Measurements from ENCODE around the gene CAMK1D.

DNA sequence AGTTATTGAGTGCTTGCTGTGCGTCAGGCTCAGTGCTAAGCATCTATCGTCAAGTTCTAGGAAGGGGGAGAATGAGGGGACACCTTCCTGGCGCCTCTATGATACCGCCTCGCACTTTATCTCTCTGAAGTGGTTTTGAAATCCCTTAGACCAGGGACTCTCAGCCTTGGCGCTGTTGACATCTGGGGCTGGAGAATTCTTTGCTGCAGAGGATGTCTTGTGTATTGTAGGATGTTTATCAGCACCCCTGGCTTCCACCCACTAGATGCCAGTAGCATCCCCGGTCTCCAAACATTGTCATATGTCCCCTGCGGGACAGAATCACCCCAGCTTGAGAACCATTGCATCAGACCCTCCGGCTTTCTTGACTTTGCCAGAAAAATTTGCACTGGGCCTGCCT is 366.7 kb downstream of the CAMK1D start:
- TF ChIP-seq, protein P1, sequence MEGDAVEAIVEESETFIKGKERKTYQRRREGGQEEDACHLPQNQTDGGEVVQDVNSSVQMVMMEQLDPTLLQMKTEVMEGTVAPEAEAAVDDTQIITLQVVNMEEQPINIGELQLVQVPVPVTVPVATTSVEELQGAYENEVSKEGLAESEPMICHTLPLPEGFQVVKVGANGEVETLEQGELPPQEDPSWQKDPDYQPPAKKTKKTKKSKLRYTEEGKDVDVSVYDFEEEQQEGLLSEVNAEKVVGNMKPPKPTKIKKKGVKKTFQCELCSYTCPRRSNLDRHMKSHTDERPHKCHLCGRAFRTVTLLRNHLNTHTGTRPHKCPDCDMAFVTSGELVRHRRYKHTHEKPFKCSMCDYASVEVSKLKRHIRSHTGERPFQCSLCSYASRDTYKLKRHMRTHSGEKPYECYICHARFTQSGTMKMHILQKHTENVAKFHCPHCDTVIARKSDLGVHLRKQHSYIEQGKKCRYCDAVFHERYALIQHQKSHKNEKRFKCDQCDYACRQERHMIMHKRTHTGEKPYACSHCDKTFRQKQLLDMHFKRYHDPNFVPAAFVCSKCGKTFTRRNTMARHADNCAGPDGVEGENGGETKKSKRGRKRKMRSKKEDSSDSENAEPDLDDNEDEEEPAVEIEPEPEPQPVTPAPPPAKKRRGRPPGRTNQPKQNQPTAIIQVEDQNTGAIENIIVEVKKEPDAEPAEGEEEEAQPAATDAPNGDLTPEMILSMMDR (IDR thresholded peaks at IDR 0.05; ENCODE audit: low read depth, low read length), result no peak
- TF ChIP-seq POLR2A (IDR thresholded peaks at IDR 0.05; ENCODE audit: extremely low read depth, insufficient read length), result no peak

All from NB4 (cell line).